ENCODE data around the gene ABHD14A. TPM values are rescaled to one million over a fixed set of nuclear protein-coding genes. Genes with fewer than 3 reads are reported as not detected.

ABHD14A gene
- polyA plus RNA-seq, 1 donor (not counting 4 experiments of a cell fraction or from before 2014, with no cell fraction given), result 6.9 TPM

GRCh38 chr3:51957520-51958205 lies 17.2 kb upstream of the ABHD14A start:
- H3K9me3 ChIP-seq (ENCODE audit: control insufficient read depth, low read depth, low read length), result no peaks in the 10 kb centered on the region
- no peak overlapping the region for H3K4me3 ChIP-seq (ENCODE audit: control insufficient read depth in 2 of 3, extremely low read depth in 1 of 3, insufficient read depth in 2 of 3, low read depth in 1 of 3, low read length in 3 of 3)
- no peaks in the 10 kb centered on the region for H3K79me2 ChIP-seq (ENCODE audit: control insufficient read depth, insufficient read depth, low read length)
- TF ChIP-seq CTCF (optimal IDR thresholded peaks at IDR 0.05 in 1 of 3, IDR thresholded peaks at IDR 0.05 in 1 of 3, conservative IDR thresholded peaks at IDR 0.05 in 1 of 3; ENCODE audit: extremely low read depth in 1 of 3, insufficient read depth in 2 of 3, low read length in 3 of 3) (no peak), EZH2 (IDR thresholded peaks at IDR 0.05; ENCODE audit: low read length) (no peak)
- dilution Hi-C loops (cut with MboI; ENCODE audit: extremely low pct_ligation_motif_present, low sequenced_read_pairs), result no loop called here
- FAIRE-seq (no peak), DNase-seq (ENCODE audit: low read depth, low spot score) (no peak)
- peaks cover 0 to 24% of the 10 kb centered on the region in 2 experiments for H3K36me3 ChIP-seq (ENCODE audit: control insufficient read depth in 2 of 2, extremely low read depth in 1 of 2, insufficient read depth in 2 of 2, low read length in 2 of 2)
- H3K9me1 ChIP-seq (ENCODE audit: control insufficient read depth, extremely low read depth, insufficient read depth, low read length), result no peaks in the 10 kb centered on the region
- H3K4me1 ChIP-seq (ENCODE audit: control insufficient read depth, extremely low read depth, insufficient read depth, low read length), result peaks cover 11% of the 10 kb centered on the region
- no peak overlapping the region for H3K9ac ChIP-seq (ENCODE audit: control insufficient read depth, extremely low read depth, insufficient read depth, low read length)
- no peaks in the 10 kb centered on the region for H4K20me1 ChIP-seq (ENCODE audit: control insufficient read depth, extremely low read depth, insufficient read depth, low read length)
- no peak overlapping the region for H3K4me2 ChIP-seq (ENCODE audit: control insufficient read depth, extremely low read depth, insufficient read depth, low read depth, low read length)
- peaks cover 26% of the 10 kb centered on the region for H3K27me3 ChIP-seq (ENCODE audit: control insufficient read depth, extremely low read depth, insufficient read depth, low read length)
- H3K27ac ChIP-seq (ENCODE audit: control insufficient read depth, insufficient read depth, low read length), result no peak overlapping the region
- H2AFZ ChIP-seq (ENCODE audit: control insufficient read depth, low read length), result no peak overlapping the region

GRCh38 chr3:51958603-51959521 lies 16.0 kb upstream of the ABHD14A start:
- no peak for FAIRE-seq
- Histone ChIP-seq H3K36me3 (ENCODE audit: control insufficient read depth in 2 of 2, extremely low read depth in 1 of 2, insufficient read depth in 2 of 2, low read length in 2 of 2) (peaks cover 0 to 24% of the 10 kb centered on the region in 2 experiments), H3K9me1 (ENCODE audit: control insufficient read depth, extremely low read depth, insufficient read depth, low read length) (no peaks in the 10 kb centered on the region), H2AFZ (ENCODE audit: control insufficient read depth, low read length) (no peak overlapping the region), H3K79me2 (ENCODE audit: control insufficient read depth, insufficient read depth, low read length) (no peaks in the 10 kb centered on the region), H3K4me1 (ENCODE audit: control insufficient read depth, extremely low read depth, insufficient read depth, low read length) (peaks cover 11% of the 10 kb centered on the region), H3K27me3 (ENCODE audit: control insufficient read depth, extremely low read depth, insufficient read depth, low read length) (peaks cover 18% of the 10 kb centered on the region), H3K4me3 (ENCODE audit: control insufficient read depth in 2 of 3, extremely low read depth in 1 of 3, insufficient read depth in 2 of 3, low read depth in 1 of 3, low read length in 3 of 3) (no peak overlapping the region), H3K9me3 (ENCODE audit: control insufficient read depth, low read depth, low read length) (no peaks in the 10 kb centered on the region), H3K4me2 (ENCODE audit: control insufficient read depth, extremely low read depth, insufficient read depth, low read depth, low read length) (no peak overlapping the region), H4K20me1 (ENCODE audit: control insufficient read depth, extremely low read depth, insufficient read depth, low read length) (no peaks in the 10 kb centered on the region), H3K27ac (ENCODE audit: control insufficient read depth, insufficient read depth, low read length) (no peak overlapping the region), H3K9ac (ENCODE audit: control insufficient read depth, extremely low read depth, insufficient read depth, low read length) (no peak overlapping the region)
- TF ChIP-seq CTCF (optimal IDR thresholded peaks at IDR 0.05 in 1 of 3, IDR thresholded peaks at IDR 0.05 in 1 of 3, conservative IDR thresholded peaks at IDR 0.05 in 1 of 3; ENCODE audit: extremely low read depth in 1 of 3, insufficient read depth in 2 of 3, low read length in 3 of 3) (no peak), EZH2 (IDR thresholded peaks at IDR 0.05; ENCODE audit: low read length) (no peak)
- dilution Hi-C loops (cut with MboI; ENCODE audit: extremely low pct_ligation_motif_present, low sequenced_read_pairs), result no loop called here
- DNase-seq (ENCODE audit: low read depth, low spot score), result no peak

All from keratinocyte (primary cell).